ENCODE data around the gene ING5. TPM values are rescaled to one million over a fixed set of nuclear protein-coding genes. Genes with fewer than 3 reads are reported as not detected.

Gene ING5
- total RNA-seq, 2 experiments from 2014 or later = 65.4 to 90.9 TPM

DNA sequence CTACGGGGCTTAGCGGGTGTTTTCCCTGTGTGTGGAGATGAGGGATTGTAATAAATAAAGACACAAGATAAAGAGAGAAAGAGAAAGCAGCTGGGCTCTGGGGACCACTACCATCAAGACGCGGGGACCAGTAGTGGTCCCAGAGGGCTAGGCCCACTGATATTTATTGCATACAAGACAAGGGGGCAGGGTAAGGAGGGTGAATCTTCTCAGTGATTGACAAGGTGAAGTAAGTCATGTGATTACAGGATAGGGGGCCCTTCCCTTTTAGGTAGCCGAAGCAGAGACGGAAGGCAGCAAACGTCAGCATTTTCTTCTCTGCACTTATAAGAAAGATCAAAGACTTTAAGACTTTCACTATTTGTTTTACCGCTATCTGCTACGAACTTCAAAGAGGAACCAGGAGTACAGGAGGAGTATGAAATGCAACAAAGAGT is 70.2 kb downstream of the ING5 start:
- no peak for DNase-seq (ENCODE audit: low spot score)
- BruUV-seq (replicated peaks) = no TSS peak
- H3K4me2 ChIP-seq (ENCODE audit: low read length) = no peak overlapping the region
- ChIA-PET CTCF (ENCODE audit: unreplicated experiment) (no interaction called here), POLR2A (interaction anchor here (0.6 kb wide), 1 partner anchor 13 kb away, joined by 3 read pairs; no protein-coding TSS in a partner anchor)
- intact Hi-C loops (cut with micrococcal nuclease; ENCODE audit: unreplicated experiment) = no loop called here
- H3K4me1 ChIP-seq (ENCODE audit: insufficient read depth, low read length, poor library complexity, severe bottlenecking) = no peaks in the 10 kb centered on the region
- no peaks in the 10 kb centered on the region for H3K9me3 ChIP-seq (ENCODE audit: low read length)
- no peak overlapping the region for H3K4me3 ChIP-seq (ENCODE audit: low read depth, low read length, poor library complexity, severe bottlenecking)
- no peak overlapping the region for H3K27ac ChIP-seq (ENCODE audit: low read depth, low read length, poor library complexity, severe bottlenecking)
- H3K9me2 ChIP-seq (ENCODE audit: insufficient read depth, low read length) = no peaks in the 10 kb centered on the region
- no peaks in the 10 kb centered on the region for H3K79me2 ChIP-seq (ENCODE audit: insufficient read depth, low read depth, low read length)
- no peak for TF ChIP-seq EZH2phosphoT487 (IDR thresholded peaks at IDR 0.05; ENCODE audit: borderline replicate concordance, low read depth, low read length)
- no peak overlapping the region for H2AFZ ChIP-seq (ENCODE audit: low read length)
- H4K20me1 ChIP-seq (ENCODE audit: insufficient read depth, low read length) = no peaks in the 10 kb centered on the region
- H3K36me3 ChIP-seq (ENCODE audit: insufficient read depth, low read length) = no peaks in the 10 kb centered on the region

DNA sequence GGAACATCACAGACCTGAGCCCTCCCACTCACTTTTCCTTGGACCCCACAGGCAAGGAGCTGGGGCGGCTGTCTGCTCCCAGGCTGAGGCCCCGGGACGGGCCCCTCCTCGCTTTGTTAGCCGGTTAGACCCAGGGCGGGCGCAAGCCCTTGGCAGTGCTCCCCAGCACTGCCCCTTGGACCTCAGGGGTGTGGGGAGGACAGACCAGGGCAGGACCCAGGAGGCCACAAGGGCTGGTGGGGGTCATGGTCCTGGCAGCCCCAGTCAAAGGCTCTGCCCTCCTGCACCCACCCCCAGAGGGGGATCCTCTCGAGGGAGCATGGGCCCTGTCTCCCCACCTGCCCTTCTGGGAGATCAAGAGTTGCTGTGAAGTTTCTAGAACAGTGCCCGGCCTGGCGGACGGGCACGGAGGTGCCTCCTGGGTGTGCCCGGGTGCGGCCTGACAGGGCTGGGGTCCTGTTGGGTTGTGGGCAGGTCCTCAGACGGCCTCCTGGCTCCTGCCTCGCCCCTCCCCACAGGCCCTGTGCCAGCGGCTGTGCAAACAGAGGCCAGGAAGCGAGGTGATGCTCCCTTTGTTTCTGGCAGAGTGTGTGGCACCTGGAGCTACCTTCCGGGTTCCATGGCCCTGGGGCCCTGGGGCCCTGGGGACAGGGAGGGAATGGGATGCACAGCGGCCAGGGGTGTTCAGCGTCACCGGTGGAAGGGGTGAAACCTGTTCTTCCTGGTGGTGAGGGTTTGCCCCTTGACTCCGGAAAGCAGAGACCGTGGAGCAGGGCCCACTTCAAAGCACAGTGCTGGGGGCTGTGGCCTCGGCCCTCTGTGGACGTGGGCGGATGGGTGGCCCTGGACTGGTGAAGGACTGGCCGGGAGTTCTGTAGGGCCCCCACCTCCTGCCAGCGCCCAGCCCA is 71.9 kb downstream of the ING5 start:
- Histone ChIP-seq H3K9me3 (ENCODE audit: low read length) (no peaks in the 10 kb centered on the region), H2AFZ (ENCODE audit: low read length) (no peak overlapping the region), H3K4me3 (ENCODE audit: low read depth, low read length, poor library complexity, severe bottlenecking) (no peak overlapping the region), H3K27ac (ENCODE audit: low read depth, low read length, poor library complexity, severe bottlenecking) (no peak overlapping the region), H3K4me2 (ENCODE audit: low read length) (no peak overlapping the region), H3K9me2 (ENCODE audit: insufficient read depth, low read length) (no peaks in the 10 kb centered on the region), H4K20me1 (ENCODE audit: insufficient read depth, low read length) (no peaks in the 10 kb centered on the region), H3K4me1 (ENCODE audit: insufficient read depth, low read length, poor library complexity, severe bottlenecking) (no peaks in the 10 kb centered on the region), H3K36me3 (ENCODE audit: insufficient read depth, low read length) (no peaks in the 10 kb centered on the region), H3K79me2 (ENCODE audit: insufficient read depth, low read depth, low read length) (no peaks in the 10 kb centered on the region)
- POLR2A ChIA-PET = interaction anchor here (1.0 kb wide), 1 partner anchor 9 kb away, joined by 3 read pairs; no protein-coding TSS in a partner anchor
- TF ChIP-seq, protein P1, sequence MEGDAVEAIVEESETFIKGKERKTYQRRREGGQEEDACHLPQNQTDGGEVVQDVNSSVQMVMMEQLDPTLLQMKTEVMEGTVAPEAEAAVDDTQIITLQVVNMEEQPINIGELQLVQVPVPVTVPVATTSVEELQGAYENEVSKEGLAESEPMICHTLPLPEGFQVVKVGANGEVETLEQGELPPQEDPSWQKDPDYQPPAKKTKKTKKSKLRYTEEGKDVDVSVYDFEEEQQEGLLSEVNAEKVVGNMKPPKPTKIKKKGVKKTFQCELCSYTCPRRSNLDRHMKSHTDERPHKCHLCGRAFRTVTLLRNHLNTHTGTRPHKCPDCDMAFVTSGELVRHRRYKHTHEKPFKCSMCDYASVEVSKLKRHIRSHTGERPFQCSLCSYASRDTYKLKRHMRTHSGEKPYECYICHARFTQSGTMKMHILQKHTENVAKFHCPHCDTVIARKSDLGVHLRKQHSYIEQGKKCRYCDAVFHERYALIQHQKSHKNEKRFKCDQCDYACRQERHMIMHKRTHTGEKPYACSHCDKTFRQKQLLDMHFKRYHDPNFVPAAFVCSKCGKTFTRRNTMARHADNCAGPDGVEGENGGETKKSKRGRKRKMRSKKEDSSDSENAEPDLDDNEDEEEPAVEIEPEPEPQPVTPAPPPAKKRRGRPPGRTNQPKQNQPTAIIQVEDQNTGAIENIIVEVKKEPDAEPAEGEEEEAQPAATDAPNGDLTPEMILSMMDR (conservative IDR thresholded peaks at IDR 0.05; ENCODE audit: low read length) = no peak
- TF ChIP-seq EZH2phosphoT487 (IDR thresholded peaks at IDR 0.05; ENCODE audit: borderline replicate concordance, low read depth, low read length) = no peak
- intact Hi-C loops (cut with micrococcal nuclease; ENCODE audit: unreplicated experiment) = no loop called here
- no TSS peak for BruUV-seq (replicated peaks)
- CTCF ChIA-PET (ENCODE audit: unreplicated experiment) = no interaction called here
- no peak for DNase-seq (ENCODE audit: low spot score)

DNA sequence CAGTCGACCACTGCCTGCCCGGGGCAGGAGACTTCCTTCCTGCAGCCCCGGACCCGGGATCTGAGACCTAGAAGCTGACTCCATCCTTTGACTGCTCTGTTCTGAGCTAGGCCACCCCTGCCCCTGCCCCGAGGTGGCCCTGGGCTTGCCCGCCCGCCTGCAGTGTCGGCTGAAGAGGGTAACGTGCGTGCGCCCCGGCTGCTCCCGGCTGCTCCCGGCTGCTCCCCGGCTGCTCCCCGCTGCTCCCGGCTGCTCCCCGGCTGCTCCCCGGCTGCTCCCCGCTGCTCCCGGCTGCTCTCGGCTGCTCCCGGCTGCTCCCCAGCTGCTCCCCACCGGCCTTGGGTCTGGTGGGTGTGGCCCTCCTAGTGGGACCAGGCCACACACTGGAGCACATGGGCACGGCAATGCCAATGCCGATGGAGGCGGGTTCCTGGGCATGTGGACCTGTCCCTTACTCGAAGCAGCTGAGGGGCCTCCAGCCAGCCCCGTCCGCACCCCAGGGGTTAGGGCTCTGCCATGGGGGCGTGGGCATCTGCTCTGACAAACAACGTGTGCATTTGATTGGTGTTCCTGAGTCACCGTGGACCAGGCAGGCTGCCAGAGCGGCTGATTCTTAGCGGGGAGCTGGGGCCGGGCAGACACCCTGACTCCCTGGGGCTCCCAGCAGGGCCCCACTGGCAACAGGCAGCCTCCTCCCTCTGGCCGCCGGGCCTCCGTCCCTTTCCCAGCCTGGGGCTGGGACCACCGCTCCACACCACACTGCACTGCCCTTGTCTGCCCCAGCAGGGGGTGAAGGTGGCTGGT is 72.8 kb downstream of the ING5 start:
- intact Hi-C loops (cut with micrococcal nuclease; ENCODE audit: unreplicated experiment) = no loop called here
- H3K9me3 ChIP-seq (ENCODE audit: low read length) = no peaks in the 10 kb centered on the region
- BruUV-seq (replicated peaks) = no TSS peak
- no peak for DNase-seq (ENCODE audit: low spot score)
- no peak overlapping the region for H3K4me3 ChIP-seq (ENCODE audit: low read depth, low read length, poor library complexity, severe bottlenecking)
- no peaks in the 10 kb centered on the region for H3K9me2 ChIP-seq (ENCODE audit: insufficient read depth, low read length)
- no peak overlapping the region for H3K4me2 ChIP-seq (ENCODE audit: low read length)
- no peak overlapping the region for H2AFZ ChIP-seq (ENCODE audit: low read length)
- H3K79me2 ChIP-seq (ENCODE audit: insufficient read depth, low read depth, low read length) = no peaks in the 10 kb centered on the region
- POLR2A ChIA-PET = no interaction called here
- no peaks in the 10 kb centered on the region for H4K20me1 ChIP-seq (ENCODE audit: insufficient read depth, low read length)
- H3K4me1 ChIP-seq (ENCODE audit: insufficient read depth, low read length, poor library complexity, severe bottlenecking) = no peaks in the 10 kb centered on the region
- no peak for TF ChIP-seq EZH2phosphoT487 (IDR thresholded peaks at IDR 0.05; ENCODE audit: borderline replicate concordance, low read depth, low read length)
- TF ChIP-seq, protein P1 (conservative IDR thresholded peaks at IDR 0.05; ENCODE audit: low read length) = no peak
- H3K36me3 ChIP-seq (ENCODE audit: insufficient read depth, low read length) = no peaks in the 10 kb centered on the region
- CTCF ChIA-PET (ENCODE audit: unreplicated experiment) = no interaction called here
- H3K27ac ChIP-seq (ENCODE audit: low read depth, low read length, poor library complexity, severe bottlenecking) = no peak overlapping the region

Data from OCI-LY7 (cell line).